Activated B cell treated with CpG ODN at 0.5 μM for 24 hours (primary cell): Measurements from ENCODE around the gene MSANTD1. TPM values are rescaled to one million over a fixed set of nuclear protein-coding genes. Genes with fewer than 3 reads are reported as not detected.

Experiments
- ATAC-seq: fragments of 200-7000 bp; cut with Tn5 transposase; one replicate; pipeline ENCODE4 v1.10.0; 2021; ENCODE audit warnings: low read depth, mild to moderate bottlenecking, moderate library complexity
- CTCF ChIA-PET: fragments of 350-600 bp; sonication (Branson Sonifier 250); formaldehyde crosslinking; loops from one replicate; lab custom pipeline; 2021; ENCODE audit warnings: antibody characterized with exemption; lab: Charles Lee
- POLR2A ChIA-PET: fragments of 350-600 bp; sonication (Branson Sonifier 250); formaldehyde crosslinking; loops from one replicate; lab custom pipeline; 2021; ENCODE audit warnings: antibody characterized with exemption; lab: Charles Lee
- DNase-seq: peaks from one replicate; pipeline ENCODE4 v3.0.0; 2022
- H3K27ac Mint-ChIP-seq: one replicate; pipeline ENCODE4 v1.8.0; 2020; ENCODE audit warnings: mixed read lengths
- H3K27me3 Mint-ChIP-seq: one replicate; pipeline ENCODE4 v1.8.0; 2021; ENCODE audit warnings: mixed read lengths
- H3K36me3 Mint-ChIP-seq: one replicate; pipeline ENCODE4 v1.8.0; 2021; ENCODE audit warnings: low read depth, mixed read lengths
- H3K4me1 Mint-ChIP-seq: one replicate; pipeline ENCODE4 v1.8.0; 2021; ENCODE audit warnings: mixed read lengths
- H3K4me3 Mint-ChIP-seq: one replicate; pipeline ENCODE4 v1.8.0; 2020; ENCODE audit warnings: mild to moderate bottlenecking, mixed read lengths
- H3K9me3 Mint-ChIP-seq: one replicate; pipeline ENCODE4 v1.8.0; 2020; ENCODE audit warnings: mixed read lengths
- intact Hi-C: fragments of 100-400 bp; cut with micrococcal nuclease; formaldehyde crosslinking; loops from one replicate; pipeline ENCODE4 v1.15.1; 2024
- total RNA-seq: library from RNA; stranded (reverse); gene quantifications from 2 replicates; pipeline ENCODE4 v1.2.3, GENCODE V29; 2022
- TF ChIP-seq, protein P1 (sequence below): fragments of 200-600 bp; IDR thresholded peaks from one replicate; pipeline ENCODE4 v1.8.0; 2022; ENCODE audit warnings: antibody characterized with exemption, mild to moderate bottlenecking

Gene MSANTD1
- total RNA-seq, 1 donor from 2014 or later = 5.0 TPM

DNA sequence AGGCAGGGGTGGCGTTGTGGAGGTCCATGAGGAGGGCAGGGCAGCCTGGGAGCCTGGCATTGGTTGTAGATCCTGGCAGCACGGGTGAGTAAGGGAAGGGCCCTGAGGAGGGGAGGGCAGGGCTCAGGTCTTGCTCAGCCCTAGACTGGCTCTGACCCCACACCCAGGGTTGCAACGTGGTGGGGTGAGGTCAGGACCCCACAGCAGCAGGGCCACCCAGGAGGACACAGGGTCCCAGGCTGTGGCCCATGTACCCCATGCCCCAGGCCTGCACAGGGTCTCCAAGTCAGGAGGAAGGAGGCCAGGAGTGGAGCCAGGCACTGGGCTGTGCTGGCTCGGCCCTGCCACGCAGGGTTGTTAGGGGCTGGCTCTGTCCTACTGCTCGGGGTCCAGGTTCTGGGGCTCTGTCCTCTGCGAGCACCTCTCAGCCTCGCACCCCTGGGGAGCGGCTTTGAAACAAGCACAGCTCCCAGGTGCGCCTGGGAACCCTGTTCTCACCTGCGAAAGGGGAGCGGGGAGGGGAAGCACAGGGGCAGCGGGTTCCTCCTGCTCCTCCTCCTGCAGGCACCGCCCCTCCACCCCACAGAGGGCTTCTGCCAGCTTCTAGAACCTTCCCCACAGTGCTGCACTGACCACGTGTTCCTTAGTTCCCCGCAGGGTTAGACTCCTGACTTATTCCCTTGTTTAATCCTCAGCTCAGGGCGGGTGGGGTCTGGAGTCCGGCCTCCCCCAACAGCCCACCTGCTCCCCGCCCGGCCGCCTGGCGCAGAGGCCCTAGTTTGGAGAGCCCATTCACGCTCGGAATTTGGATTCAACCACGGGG is 20.4 kb downstream of the MSANTD1 start:
- no peak for ATAC-seq
- Mint-ChIP-seq H3K9me3 (peaks cover 9% of the 10 kb centered on the region), H3K36me3 (peaks cover 1% of the 10 kb centered on the region), H3K27ac (no peak overlapping the region), H3K27me3 (no peaks in the 10 kb centered on the region), H3K4me1 (peaks cover 11% of the 10 kb centered on the region), H3K4me3 (no peak overlapping the region)
- TF ChIP-seq, protein P1, sequence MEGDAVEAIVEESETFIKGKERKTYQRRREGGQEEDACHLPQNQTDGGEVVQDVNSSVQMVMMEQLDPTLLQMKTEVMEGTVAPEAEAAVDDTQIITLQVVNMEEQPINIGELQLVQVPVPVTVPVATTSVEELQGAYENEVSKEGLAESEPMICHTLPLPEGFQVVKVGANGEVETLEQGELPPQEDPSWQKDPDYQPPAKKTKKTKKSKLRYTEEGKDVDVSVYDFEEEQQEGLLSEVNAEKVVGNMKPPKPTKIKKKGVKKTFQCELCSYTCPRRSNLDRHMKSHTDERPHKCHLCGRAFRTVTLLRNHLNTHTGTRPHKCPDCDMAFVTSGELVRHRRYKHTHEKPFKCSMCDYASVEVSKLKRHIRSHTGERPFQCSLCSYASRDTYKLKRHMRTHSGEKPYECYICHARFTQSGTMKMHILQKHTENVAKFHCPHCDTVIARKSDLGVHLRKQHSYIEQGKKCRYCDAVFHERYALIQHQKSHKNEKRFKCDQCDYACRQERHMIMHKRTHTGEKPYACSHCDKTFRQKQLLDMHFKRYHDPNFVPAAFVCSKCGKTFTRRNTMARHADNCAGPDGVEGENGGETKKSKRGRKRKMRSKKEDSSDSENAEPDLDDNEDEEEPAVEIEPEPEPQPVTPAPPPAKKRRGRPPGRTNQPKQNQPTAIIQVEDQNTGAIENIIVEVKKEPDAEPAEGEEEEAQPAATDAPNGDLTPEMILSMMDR = no peak
- DNase-seq = no peak
- ChIA-PET CTCF (no interaction called here), POLR2A (interaction anchor here (0.6 kb wide), 1 partner anchor 78 kb away, joined by 3 read pairs; no protein-coding TSS in a partner anchor)
- intact Hi-C loops = no loop called here

DNA sequence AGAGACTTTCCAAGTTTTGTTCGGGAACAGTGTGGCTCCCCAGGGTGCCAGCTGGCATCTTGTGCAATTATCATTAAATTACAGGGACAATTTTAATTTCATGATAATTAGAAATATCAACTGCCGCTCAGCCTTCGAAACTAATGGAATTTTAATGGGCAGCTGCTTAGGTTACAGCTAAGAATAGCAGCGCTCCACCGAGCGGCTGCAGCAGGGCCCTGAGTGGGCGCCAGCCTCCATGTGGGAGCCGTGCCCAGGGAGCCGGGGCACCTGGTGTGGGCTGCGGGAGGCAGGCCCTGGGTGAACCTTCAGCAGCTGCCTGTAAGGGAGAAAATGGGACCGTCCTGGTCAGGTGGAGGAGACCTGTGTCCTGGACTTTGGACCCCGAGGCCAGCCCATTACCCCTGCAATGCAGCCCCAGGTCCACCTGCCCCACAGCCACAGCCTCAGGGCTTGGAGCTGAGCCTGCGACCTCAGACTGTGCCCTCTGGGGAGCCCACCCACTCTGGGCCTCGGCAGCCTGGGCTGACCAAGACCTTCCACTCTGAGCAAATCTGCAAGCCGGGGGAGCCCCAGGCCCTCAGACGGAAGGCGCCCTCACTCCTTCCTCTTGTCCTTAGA is 21.1 kb downstream of the MSANTD1 start:
- TF ChIP-seq, protein P1 = no peak
- peaks cover 11% of the 10 kb centered on the region for H3K4me1 Mint-ChIP-seq
- H3K9me3 Mint-ChIP-seq = peaks cover 9% of the 10 kb centered on the region
- H3K36me3 Mint-ChIP-seq = peaks cover 1% of the 10 kb centered on the region
- ChIA-PET CTCF (no interaction called here), POLR2A (interaction anchor here (0.6 kb wide), 1 partner anchor 78 kb away, joined by 3 read pairs; no protein-coding TSS in a partner anchor)
- no peaks in the 10 kb centered on the region for H3K27me3 Mint-ChIP-seq
- H3K27ac Mint-ChIP-seq = no peak overlapping the region
- no peak for ATAC-seq
- intact Hi-C loops = no loop called here
- DNase-seq = no peak
- no peak overlapping the region for H3K4me3 Mint-ChIP-seq

DNA sequence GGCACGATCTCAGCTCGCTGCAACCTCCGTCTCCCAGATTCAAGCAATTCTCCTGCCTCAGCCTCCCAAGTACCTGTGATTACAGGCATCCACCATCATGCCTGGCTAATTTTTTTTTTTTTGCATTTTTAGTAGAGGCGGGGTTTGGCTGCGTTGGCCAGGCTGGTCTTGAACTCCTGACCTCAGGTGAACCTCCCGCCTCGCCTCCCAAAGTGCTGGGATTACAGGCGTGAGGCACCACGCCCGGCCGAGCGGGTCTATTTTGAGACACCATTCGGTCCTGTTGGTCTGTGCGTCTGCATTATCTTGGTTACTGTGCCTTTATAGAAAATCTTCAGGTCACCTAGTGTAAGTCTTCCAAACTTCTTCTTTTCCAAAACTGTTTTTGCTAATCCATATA is 22.2 kb downstream of the MSANTD1 start:
- Mint-ChIP-seq H3K9me3 (peaks cover 9% of the 10 kb centered on the region), H3K4me1 (peaks cover 11% of the 10 kb centered on the region), H3K36me3 (peaks cover 1% of the 10 kb centered on the region), H3K27ac (no peak overlapping the region), H3K4me3 (no peak overlapping the region), H3K27me3 (no peaks in the 10 kb centered on the region)
- intact Hi-C loops = no loop called here
- TF ChIP-seq, protein P1 = no peak
- POLR2A ChIA-PET = no interaction called here
- CTCF ChIA-PET = interaction anchor here (0.9 kb wide), 1 partner anchor 46 kb away, joined by 3 read pairs; no protein-coding TSS in a partner anchor
- ATAC-seq (no peak), DNase-seq (no peak)

GRCh38 chr4:3276986-3277385 is 28.0 kb downstream of the MSANTD1 start:
- Mint-ChIP-seq H3K9me3 (peaks cover 15% of the 10 kb centered on the region), H3K36me3 (peaks cover 1% of the 10 kb centered on the region), H3K27ac (no peak overlapping the region), H3K4me1 (peaks cover 8% of the 10 kb centered on the region), H3K27me3 (no peaks in the 10 kb centered on the region), H3K4me3 (no peak overlapping the region)
- ChIA-PET CTCF (no interaction called here), POLR2A (no interaction called here)
- intact Hi-C loops = no loop called here
- no peak for DNase-seq
- no peak for ATAC-seq
- TF ChIP-seq, protein P1 = no peak

- POLR2A ChIA-PET = no interaction called here
- Mint-ChIP-seq H3K27ac (no peak overlapping the region), H3K27me3 (no peaks in the 10 kb centered on the region), H3K36me3 (no peaks in the 10 kb centered on the region), H3K4me3 (no peak overlapping the region), H3K9me3 (peaks cover 9% of the 10 kb centered on the region), H3K4me1 (no peaks in the 10 kb centered on the region)
- TF ChIP-seq, protein P1 = no peak
- ATAC-seq = no peak
- intact Hi-C loops = no loop called here
- CTCF ChIA-PET = no interaction called here
- DNase-seq = no peak
Observed at GRCh38 chr4:3280466-3280865, 31.5 kb downstream of the MSANTD1 start.
